Esophagus squamous epithelium (tissue), 4 donors: ENCODE results near the gene FCN1.

ENCODE experiments used
- CTCF ChIP-seq, 6 experiments: fragments of 450-650 bp in 4 of 6; fragments of 200-600 bp in 2 of 6; sonication (generic) in 2 of 6; IDR thresholded peaks; one replicate each; pipeline ENCODE4 v1.5.1; 2016 to 2019; ENCODE audit warnings: antibody characterized with exemption in 6 of 6, mild to moderate bottlenecking in 4 of 6, moderate library complexity in 4 of 6
- POLR2A ChIP-seq, 4 donors: fragments of 450-650 bp; IDR thresholded peaks; one replicate each; pipeline ENCODE4 v1.6.1; 2017; ENCODE audit warnings: antibody characterized with exemption in 4 of 4, mild to moderate bottlenecking in 4 of 4, moderate library complexity in 3 of 4

- TF ChIP-seq CTCF (IDR thresholded peaks at IDR 0.05) (no peak), POLR2A (IDR thresholded peaks at IDR 0.05) (no peak)
Observed at GRCh38 chr9:134872482-134873231, 45.1 kb downstream of the FCN1 start.
